GM12874 (cell line): ENCODE measurements around the gene SLC9A8.
A peak's percentile ranks its signal among the peaks of the same experiment; 100 is the strongest.

Experiments used
- TF ChIP-seq, protein P1 (sequence below): IDR thresholded peaks from 2 replicates; pipeline ENCODE4 v1.5.1; 2011; ENCODE audit warnings: low read depth, mild to moderate bottlenecking, control low read depth, low read length, moderate library complexity; ENCODE audit not compliant: insufficient read depth

SLC9A8 gene

DNA sequence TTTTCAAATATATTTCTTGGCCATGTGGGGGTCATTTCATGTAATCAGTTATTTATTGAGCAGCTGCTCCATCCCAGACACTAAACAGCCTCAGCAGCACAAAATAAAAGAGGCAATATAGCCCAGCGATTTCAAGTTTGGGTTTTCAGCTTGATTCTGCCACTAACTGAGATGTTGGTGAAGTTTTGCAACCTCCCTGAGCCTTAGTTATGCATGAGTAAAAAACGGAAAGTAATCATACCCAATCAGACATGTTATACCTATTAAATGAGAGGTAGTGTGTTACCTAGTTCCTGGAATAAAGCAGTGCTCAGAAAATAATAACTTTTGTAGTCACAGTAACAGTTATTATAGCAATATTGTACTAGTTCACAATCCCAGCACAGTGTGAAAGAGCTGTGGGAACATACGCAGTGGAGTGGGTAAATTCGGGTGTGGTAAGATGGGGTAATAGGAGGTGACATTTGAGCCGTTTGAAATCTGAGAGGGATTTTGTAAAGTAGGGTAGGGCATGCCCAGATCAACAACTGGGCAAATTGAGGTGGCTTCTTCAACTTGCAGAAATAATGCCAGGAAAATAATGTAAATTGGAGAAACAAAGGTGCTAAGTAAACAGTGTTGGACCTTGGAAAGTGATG, 1.5 kb downstream of the SLC9A8 start:
- TF ChIP-seq, protein P1, sequence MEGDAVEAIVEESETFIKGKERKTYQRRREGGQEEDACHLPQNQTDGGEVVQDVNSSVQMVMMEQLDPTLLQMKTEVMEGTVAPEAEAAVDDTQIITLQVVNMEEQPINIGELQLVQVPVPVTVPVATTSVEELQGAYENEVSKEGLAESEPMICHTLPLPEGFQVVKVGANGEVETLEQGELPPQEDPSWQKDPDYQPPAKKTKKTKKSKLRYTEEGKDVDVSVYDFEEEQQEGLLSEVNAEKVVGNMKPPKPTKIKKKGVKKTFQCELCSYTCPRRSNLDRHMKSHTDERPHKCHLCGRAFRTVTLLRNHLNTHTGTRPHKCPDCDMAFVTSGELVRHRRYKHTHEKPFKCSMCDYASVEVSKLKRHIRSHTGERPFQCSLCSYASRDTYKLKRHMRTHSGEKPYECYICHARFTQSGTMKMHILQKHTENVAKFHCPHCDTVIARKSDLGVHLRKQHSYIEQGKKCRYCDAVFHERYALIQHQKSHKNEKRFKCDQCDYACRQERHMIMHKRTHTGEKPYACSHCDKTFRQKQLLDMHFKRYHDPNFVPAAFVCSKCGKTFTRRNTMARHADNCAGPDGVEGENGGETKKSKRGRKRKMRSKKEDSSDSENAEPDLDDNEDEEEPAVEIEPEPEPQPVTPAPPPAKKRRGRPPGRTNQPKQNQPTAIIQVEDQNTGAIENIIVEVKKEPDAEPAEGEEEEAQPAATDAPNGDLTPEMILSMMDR = no peak

DNA sequence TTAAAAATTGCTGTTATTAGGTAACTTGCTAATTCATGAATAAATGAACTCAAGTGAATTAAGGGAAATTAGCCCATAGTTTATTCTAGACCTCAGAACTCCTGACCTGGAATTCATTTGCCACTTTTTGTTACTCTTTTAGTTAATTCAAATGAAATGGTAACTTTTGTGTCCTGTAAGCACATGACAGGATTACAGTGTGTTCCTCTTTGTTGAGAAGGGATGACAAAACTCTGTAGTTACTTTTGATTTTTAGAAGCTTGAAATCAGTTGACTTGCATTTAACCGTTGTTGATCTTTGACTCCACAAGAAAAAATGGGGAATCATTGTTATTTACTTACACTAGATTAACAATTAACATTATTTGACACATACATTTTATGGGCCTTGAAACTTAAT, 6.2 kb downstream of the SLC9A8 start:
- TF ChIP-seq, protein P1 = no peak

DNA sequence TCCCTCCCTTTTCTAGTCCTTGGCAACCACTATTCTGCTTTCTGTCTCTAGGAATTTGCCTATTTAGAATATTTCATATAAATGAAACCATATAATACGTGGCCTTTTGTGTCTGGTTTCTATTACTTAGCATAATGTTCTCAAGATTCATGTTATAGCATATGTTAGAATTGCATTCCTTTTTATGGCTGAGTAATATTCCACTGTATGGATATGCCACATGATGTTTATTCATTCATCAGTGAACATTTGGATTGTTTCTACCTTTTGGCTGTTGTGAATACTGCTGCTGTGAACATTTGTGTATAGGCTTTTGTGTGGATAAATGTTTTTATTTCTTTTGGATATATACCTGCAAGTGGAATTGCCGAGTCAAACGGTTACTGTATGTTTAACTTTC, 7.1 kb downstream of the SLC9A8 start:
- TF ChIP-seq, protein P1 = no peak

DNA sequence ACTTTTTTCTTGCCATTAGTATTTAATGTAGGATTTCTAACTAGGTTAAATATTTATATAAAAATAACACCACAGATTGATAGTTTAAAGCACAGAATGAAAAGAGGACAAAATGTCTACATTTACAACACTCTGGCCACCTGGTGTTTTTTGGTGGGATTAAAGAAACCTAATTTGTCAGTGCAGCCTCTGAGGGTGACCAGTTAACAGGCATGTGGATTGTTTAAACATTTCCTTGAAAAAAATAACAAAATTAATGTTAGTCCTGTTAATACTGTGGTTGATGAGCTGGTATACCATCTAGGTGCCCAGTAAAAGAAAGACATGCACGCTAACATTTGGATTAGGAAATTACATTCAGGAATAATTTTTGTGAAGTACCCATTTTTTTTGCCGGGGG, 8.8 kb downstream of the SLC9A8 start:
- TF ChIP-seq, protein P1 = no peak

DNA sequence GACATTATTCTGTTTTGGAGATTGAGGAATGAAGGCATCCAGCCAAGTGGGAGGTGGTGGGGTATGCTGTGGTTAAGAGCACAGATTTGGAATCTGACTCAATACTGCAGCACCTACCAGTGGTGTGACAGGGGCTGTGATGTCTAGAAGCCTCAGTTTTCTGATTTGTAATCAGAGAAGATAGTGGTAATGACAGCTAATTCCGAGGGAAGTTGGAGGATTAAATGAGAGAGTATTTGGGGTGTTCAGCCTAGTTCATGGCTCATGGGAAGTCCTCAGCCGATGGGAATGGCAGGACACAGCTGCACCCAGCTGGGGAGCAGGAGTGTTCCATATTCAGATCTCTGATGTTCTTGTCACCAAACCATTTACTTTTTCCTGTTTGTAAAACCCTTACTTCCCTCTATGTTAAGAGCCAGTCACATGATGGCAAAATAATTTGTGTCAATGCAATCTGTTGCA, 9.3 kb downstream of the SLC9A8 start:
- TF ChIP-seq, protein P1 = peak; percentile 29; the same call in 1 of the 2 replicates

DNA sequence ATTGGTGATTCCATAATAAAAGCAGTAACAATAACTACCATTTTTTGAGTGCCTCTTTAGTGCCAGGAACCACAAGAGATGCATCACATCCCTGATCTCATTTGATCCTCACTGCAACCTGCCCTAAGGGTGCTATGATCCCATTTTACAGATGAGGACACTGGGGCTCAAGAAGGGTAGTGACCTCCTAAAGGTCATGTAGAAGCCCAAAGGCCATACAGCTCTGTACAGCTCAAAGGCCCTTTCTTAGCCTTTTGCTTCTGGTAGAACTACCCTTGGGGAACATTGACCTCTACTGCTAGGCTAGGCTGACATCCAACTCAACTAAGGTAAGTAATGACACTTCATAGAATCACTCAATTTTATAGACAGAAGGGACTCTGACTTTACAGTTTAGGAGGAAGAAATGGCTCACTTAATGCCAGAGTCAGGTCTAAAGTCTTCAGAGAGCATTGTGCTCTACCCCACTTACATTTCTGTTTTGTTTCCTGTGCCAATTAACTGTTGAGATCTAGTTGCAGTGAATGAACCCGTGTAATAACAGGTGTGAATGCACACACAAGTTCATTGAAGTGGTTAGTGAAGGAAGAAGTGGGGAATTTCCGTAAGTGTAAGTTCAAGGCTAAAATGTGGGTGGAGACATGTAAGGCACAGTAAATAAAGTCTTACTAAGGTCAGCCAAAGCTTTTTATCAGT, 10.7 kb downstream of the SLC9A8 start:
- TF ChIP-seq, protein P1 = no peak

DNA sequence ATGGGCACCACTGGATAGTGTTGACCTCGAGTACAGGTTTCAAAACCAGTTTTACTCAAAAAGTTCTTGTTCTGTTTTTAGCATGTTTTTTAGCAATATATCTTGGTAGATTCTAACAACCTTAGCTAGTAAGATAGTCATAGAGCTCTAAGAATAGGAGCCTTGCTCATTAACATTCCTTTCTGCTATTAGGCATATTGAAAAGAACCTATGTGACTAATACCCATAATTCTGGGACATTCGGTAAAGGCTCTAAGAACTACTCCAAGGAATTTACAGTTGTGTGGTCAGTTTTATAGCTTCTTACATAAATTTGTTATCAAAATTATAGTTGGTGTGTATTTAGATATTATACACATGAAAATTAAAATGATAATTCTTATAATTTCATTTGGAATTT, 11.6 kb downstream of the SLC9A8 start:
- TF ChIP-seq, protein P1 = no peak
